GM19324 (cell line): ENCODE measurements around the gene ATP9A.
"Not testable (repeated sequence)": the region's sequence is repeated elsewhere in the genome, so short reads cannot be mapped to it uniquely, and the experiment has no call there.

Experiments used
- ATAC-seq: cut with Tn5 transposase; IDR thresholded peaks from one replicate; pipeline ENCODE4 v1.9.1; 2021; ENCODE audit warnings: mild to moderate bottlenecking, moderate library complexity; ENCODE audit not compliant: unreplicated experiment, low FRiP score

ATP9A gene

GRCh38 chr20:51584116-51584515 lies 184.1 kb downstream of the ATP9A start:
- ATAC-seq: no peak

DNA sequence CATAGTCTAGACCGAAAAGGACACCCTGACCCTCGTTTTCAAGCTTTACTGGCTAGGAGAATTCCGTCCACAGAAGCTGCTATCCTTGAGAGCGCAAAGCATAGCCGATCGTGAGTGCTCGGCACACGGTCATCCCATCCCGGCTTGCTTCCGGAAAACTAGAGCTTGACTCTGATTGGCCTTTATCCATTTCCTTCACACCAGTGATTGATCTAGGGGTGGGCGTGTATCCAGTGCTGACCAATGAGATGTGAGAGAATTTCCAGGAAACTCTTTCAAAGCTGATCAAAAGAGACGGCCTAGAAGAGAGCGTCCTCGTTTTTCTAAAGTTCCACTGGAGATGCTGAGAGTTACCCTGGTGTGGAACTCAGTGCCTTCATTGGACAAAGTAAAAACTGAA lies 184.7 kb downstream of the ATP9A start:
- ATAC-seq: no peak

DNA sequence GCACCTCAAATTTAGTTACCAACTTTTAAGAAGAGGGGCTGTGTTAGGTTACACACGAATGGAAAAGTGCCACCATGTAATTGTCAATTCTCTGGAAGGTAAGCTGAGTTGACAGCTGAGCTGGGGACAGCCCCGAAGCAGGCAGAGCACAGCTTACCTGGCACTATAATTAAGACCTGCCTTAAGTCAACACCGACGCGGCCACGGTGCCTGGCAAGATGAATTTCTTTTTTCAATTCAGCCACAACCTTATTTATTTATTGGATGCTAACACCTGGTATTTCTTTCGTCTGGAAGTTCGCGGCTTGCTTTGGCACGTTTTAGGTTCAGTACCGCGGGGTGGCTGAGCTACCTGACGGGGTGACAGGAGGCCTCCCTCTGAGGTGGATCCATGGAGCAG lies 185.1 kb downstream of the ATP9A start:
- no peak for ATAC-seq

DNA sequence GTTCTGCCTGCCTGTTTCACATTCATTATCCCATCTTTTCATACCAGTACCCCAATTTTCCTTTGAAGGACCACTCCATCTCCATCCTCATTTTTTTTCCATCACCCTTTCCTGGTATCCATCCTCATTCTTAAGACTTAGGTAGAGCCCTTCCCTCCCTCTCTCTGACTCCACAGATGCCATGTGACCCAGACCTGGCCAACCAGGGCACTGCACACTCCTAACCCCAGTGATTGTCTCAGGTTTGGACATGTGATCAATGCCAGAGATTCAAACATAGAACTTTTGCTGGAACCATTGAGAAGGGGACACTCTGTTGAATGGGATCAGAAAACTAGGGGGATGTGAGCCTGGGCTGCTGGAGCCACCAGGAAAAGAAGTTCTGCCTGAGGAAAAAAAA lies 186.6 kb downstream of the ATP9A start:
- ATAC-seq: no peak

DNA sequence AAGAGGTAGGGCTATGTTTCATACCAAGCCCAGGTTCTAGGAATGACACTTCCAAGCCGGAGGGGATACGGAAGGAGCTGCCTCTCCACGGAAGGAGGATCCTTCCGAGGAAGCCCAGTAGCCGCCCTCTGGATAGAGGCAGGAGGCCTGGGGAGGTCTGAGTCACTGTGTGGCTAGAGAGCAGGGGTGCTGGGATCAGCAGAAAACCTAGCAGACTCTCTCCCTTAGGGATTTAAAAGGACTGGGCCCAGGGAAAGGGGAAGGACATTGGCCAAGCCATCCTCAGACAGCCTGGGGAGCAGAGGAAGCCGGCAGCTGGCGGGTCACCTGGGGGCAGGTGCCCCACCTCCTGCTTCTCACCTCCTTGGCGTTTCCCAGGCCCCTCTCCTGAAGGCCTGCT lies 189.1 kb downstream of the ATP9A start:
- no peak for ATAC-seq

DNA sequence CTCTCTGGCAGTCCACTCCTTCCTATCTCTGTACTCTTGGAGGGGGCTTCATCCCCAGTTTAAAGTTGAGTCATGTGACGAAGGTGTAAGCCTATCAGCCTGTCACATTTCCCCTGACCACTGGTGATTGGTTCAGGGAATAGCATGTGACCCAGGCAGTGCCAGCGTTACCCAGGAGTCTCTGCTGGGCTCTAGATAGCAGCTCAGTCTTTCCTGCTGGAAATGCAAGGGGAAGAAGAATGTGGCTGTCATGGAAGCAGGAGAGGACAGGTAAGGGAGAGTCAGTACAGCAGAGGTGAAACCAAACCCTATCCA lies 190.1 kb downstream of the ATP9A start:
- no peak for ATAC-seq

- no peak for ATAC-seq
Observed at GRCh38 chr20:51577432-51578144, 190.6 kb downstream of the ATP9A start.

- ATAC-seq: no peak
Observed at GRCh38 chr20:51575486-51575885, 192.7 kb downstream of the ATP9A start.

- ATAC-seq: no peak
Observed at GRCh38 chr20:51574248-51575033, 193.7 kb downstream of the ATP9A start.

DNA sequence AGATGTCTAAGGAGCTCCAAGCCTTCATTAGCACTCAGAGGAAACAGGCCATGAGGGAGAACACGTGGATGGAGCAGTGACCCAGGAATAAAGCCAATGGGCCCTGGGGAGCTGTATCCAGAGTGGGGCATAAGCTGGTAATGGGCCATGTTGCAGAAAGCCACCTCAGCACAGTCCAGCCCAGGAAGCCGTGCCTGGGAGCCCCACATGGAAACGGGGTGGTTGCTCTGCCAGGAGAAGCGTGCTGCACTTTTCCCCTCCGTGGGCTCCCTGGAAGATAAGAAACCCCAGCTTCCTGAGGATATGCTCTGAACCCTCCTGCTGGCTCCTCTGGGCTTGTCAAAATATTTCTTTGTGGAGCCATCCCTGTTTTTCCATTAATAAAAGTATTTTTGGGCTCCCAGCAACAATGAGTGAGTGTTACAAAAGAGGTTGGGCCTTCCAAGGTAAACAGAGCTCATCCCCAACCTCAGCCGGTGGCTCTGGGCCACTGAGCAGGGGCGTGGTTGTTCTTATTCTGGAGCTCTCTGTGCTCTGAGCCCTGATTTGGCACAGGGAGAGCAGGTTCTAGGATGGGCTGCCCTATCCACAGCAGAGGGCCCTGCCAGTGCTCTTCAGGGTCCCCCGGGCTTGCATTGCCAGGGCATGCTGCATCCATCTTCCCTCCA lies 194.5 kb downstream of the ATP9A start:
- no peak for ATAC-seq

DNA sequence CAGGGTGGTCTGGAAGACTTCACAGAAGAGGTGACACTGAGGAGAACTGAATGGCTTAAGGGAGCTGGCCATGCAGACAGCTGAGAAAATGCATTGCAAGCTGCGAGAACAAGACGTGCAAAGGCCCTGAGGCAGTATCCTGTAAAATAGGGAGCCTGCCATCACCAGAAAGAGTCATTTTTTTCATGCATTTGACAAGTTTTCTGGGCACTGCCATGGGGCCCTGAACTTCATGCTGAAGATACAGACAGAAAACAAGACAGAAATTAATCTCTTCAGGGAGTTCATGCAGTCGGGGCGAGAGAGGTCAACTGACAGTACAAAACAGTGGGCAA lies 196.8 kb downstream of the ATP9A start:
- ATAC-seq: no peak

- ATAC-seq: no peak
Observed at GRCh38 chr20:51570739-51571459, 197.3 kb downstream of the ATP9A start.

DNA sequence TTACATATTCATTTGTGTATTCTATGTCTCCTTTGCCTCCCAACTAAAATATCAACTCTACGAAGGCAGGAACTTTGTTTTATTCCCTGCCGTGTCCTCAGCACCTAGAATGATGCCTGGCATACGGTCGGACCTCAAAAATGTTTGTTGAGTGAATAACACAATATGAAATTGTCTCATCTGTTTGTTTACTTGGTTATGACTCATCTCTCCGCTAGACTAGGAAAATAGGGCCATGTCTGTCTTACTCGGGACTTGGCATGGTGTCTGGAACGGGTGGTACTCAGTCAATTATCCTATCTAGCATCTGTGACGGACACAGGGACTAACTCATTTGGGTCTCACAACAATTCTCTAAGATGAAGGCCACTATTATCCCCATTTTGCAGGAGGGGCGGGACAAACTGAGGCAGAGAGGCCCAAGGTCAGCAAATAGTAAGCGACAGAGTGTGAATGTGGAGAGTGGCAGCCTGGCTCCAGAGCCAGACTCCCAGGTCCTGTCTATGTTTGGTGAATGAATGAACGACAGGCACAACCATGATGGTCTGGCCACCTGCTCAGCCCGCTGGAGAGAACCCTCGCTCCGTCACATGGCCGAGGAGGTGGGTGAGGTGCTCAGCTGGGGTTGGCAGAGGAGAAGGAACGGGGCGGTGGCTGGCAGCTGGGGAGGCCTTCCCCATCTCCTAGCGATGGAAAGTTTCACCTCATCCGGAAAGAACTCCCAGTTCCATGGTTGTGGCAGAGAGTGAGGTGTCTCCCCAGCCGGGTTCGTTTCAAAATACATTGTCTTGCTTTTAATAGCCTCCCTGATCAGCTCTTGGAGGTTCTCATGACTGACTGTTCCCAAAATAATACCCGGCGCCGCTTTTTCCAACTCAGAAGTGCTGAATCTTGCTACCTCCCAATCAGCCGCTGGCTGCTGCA lies 198.1 kb downstream of the ATP9A start:
- no peak for ATAC-seq

DNA sequence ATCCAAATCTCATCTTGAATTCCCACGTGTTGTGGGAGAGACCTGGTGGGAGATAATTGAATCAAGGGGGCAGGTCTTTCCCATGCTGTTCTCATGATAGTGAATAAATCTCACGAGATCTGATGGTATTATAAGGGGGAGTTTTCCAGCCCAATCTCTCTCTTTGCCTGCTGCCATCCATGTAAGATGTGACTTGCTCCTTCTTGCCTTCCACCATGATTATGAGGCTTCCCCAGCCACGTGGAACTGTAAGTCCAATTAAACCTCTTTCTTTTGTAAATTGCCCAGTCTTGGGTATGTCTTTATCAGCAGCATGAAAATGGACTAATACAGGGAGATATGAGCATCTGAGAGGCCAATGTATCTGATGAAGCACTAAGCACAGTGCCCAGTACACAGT lies 199.7 kb downstream of the ATP9A start:
- not testable (repeated sequence) for ATAC-seq

- ATAC-seq: no peak
Observed at GRCh38 chr20:51567622-51568021, 200.6 kb downstream of the ATP9A start.

GRCh38 chr20:51566594-51566993 lies 201.6 kb downstream of the ATP9A start:
- ATAC-seq: no peak

DNA sequence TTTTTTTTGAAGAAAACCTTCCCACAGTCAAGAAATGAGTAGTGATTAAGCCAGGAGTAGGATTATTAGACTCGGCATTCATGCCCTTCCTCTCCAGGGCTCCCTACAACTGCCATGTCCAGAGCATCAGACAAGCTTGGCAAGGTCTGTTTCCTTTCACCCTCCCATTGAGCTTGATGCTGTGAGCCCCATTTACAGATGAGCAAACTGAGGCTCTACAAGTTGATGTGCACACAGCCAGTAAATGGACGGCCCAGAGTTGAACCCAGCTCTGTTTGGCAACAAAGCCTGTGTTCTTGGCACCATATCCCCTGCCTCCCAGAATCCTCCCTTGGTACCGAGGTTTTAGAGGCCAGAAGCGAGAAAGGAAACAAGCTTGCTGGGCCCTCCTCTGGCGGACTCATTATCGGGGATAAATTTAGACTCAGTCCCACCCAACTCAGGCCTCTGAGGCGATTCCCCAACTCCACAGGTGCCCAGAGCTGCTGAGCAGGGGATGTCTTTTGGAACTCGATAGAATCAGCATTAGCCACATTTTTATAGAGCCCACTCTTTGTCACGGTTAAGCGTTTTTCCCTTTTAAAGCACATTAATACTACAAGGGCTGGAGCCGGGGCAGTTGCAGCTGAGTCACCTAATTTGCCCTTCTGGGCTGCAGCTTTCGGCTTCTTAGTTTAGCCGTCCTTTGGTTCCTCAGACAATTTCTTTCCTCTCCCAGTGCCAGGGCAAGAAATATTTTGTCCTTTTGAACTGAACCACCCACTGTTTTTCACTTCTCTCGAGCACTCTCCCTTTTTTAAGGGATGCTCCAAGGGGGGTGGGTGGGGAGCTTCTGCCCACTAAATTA lies 202.7 kb downstream of the ATP9A start:
- ATAC-seq: no peak

DNA sequence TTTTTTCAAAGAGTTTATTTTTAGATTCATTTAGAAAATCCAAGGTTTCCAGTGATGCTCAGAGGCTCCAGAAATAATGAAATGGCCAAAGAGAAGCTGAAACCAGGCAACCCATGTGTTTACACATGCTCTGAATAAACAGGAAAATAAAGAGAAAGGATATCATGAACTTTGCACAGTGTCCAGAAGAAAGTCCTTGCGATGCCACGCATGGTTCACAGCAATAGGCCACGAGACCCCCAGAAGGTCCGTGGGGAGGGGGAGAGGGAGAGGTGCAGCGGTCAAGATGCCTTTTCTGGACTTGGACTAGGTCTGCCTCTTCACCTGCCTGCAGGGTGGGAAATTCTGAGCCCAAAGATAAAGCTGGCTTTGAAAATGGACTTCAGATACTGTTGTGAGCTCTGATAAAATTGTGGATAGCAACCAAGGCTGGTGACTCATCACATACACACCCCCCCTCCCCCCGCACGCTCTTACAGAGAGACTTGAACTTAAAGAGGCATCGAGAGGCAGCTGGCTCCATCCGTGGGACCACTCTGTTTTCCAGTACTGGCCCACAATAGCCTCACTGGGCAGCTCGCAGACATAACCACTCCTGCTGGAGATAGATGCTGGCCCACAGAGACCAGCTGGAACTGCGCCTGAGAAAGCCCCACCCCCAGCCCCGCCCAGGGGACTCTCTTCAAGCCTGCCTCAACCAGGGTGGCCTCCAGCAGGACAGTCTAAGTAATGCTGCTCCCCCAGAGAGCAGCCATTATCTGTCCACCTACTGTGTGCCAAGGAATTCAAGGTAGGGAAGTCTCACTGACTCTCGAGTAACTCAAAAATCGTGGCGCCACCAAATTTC lies 204.5 kb downstream of the ATP9A start:
- ATAC-seq: no peak

- no peak for ATAC-seq
Observed at GRCh38 chr20:51563174-51563485, 205.1 kb downstream of the ATP9A start.
